D341Med (cell line): ENCODE results near the gene TNNI2.
A peak's percentile ranks its signal among the peaks of the same experiment; 100 is the strongest.

Source experiments
- DNase-seq: peaks from one replicate; pipeline ENCODE4 v3.0.0; 2012; ENCODE audit warnings: low spot score

The TNNI2 gene

DNA sequence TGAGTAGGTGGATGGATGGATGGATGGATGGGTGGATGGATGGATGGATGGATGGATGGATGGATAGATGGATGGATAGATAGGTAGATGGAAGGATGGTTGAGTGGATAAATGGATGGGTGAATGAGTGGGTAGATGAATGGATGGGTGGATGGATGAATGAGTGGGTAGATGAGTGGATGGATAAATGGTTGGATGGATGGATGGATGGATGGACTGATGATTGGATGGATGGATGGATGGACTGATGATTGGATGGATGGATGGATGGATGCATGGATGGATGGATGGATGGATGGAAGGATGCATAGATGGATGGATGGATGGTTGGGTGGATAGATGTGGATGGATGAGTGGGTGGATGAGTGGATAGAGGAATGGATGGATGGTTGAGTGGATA, 17.2 kb upstream of the TNNI2 start:
- no peak for DNase-seq

DNA sequence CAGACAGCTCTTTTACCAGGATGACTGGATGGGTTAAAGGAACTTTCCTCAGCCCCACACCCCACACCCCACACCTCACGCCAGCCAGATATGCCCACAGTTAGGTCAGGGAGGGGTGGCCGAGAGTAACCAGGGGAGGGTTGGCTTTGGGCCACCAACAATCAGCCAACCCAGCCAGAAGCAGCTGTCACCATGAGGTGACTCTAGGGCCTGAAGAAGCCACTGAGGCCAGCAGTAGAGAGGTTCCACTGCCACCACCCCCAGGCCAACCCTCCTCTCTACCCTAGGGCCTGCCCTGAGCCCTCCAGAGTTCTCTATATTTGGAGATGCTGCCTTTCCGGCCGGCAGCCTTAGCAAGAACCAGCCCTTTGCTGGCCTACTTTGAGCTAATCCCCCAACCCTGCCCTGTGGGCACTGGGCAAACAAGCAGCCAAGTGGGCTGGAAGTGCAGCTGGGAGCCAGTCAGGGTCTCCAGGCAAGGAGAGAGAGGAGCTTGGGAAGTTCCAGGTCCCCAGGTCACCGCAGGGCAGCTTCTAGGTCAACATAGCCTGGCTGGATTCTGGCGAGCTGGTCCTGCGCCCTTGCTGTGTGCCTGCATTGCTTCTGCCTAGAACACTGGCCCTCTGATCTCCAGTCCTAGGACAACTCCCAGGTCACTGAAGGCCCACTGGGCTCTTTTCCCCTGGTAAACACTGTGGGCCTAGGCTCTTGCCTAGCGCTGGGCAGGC, 16.0 kb upstream of the TNNI2 start:
- DNase-seq, result no peak

DNA sequence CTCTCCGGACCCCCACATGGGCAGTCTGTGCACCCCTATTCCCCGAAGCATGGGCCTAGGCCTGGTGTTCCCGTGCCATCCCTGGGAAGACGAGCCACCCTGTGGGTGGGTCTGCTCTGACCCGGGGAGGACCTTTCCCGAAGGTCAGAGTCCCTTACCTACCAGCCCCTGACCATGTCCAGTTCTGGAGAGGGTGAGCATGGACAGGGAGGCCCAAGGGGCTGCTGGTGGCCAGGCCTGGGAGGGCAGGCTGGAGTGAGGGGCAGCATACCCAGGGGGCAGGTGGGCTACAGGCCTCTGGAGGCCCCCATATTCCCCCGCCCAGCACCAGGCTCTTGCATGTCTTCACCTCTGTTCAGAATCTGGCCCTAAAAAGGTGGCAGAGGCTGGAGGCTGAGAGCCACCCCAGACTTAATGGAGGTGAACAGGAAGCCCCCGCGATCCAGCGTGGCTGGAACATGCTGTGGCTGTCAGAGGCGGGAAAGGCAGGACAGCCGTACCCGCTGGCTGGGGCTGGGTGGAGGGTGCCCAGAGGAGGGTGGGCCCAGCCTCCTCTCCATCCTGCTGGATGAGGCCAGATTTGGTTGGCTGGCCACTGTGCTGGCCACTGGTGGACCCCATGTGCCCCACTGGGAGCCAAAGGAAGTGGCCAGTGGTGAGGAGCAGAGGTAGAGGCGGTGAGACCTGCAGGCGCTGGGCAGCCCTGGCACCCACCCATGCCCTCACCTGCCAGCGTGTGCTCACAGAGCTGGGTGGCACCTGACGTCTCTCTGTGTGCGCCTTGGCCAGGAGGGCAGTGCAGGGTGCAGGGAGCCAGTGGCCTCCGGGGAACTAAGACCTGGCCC, 15.2 kb upstream of the TNNI2 start:
- DNase-seq, result no peak

DNA sequence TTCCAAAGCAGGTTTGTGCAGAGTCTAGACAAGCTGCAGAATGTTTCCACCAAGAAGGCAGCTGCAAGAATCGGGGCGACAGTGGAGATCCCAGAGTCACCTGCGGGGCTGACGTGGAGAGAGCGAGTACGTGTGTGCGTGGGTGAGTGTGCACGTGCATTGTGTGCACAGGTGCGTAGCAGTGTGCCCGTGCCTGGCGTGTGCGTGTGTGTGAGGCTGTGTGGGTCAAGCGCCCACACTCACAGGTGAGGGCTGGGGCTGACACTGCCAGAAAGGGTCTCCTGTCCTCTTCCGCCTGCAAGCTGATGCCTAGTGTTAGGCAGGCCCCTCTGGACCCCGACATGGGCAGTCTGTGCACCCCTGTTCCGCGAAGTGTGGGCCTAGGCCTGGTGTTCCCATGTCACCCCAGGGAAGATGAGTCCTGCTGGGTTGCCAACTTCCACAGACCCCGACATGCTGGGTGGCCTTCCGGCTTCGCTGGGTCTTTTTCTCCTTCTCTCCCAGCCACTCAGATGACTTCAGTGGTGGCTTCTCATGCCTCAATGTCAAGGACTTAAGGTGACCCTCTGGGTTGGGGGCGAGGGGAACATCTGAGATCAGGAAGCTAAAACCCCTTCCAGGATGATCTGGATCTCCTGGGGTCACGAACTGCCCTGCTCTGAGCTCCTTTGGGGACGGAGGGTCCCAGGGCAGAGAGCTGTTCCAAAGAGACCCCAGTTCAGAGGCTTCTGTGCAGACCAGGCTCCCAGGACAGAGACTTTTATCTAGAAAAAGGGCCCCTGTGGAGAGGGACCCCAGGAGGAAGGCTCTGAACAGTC, 14.4 kb upstream of the TNNI2 start:
- DNase-seq, result no peak

DNA sequence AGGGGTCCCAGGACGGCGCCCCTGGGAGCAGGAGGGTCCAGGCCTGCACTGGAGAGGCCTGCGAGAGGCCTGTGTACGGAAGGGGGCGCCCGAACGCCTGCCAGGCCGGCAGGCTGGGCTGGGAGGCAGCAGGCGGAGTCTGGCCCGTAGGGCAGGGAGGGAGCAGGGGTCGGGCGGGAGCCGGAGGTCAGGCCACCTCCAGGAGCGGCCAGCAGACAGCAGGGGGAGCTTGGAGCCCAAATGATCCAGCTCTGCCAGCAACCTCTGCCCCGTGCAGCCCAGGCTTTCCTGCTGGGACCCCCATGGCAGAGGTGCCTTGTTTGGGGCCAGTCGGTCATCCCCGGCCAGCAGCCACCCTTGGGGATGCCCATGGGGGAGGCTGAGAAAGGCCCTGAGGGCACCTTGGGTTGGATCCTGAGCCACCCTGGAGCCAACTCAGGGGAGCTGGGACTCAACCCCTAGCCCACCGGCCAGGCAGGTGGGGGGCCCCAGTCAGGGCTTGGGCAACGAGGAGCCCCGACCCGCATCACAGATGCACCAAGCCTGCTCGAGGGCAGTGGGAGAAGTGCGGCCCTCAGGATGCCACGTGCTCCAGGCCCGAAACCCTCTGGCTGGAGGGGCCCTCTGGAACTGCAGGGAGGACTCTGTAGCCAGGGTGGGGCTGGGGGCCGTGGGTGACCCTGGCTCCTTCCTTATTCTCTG, 13.6 kb upstream of the TNNI2 start:
- DNase-seq, result peak; percentile 80

DNA sequence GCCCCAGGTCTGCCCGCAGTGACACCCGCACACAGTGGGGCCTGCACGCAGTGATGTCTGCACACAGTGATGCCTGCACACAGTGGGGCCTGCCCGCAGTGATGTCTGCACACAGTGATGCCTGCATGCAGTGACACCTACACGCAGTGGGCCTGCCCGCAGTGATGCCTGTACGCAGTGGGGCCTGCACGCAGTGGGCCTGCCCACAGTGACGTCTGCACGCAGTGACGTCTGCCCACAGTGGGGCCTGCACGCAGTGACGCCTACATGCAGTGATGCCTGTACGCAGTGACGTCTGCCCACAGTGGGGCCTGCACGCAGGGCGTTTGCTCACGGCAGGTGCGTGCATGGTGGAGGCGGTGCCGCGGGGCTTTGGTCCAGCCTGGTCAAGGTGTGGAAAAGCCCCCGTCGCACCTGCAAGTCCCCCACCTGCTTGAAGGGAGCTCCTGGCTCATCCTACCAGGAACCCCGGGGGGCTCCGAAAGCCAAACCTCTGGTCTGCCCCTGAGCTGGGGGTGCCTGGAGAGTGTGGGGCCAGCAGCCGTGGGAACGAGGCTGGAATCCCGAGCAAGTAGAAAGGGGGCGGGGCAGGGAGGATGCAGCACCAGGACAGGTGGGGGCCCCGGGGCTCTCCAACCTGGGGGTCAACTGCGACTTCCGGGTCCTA, 12.9 kb upstream of the TNNI2 start:
- no peak for DNase-seq

DNA sequence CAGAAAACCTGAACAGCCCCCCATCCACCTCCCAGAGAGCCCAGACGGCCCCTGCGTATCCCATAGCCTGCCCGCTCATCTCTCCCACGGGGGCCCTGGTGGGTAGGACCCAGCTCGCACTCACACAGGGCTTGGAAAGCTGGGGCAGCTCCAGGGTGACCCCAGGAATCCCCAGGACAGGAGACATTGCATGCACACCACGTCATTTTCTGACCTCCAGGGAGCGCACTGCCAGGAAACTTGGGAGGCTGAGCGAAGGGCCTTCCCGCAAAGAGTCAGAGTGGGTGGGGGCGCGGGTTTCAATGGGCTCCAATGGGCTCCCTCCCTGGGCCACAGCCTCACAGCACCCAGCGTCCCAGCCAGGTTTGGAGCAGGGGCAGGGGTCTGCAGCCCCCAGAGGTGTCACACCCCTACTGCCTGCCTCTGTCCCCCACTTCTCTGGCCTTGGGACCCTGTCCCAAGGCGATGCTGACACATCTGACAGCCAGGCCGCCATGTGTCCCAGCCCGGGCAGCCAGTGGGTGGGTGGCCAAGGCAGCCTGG, 12.2 kb upstream of the TNNI2 start:
- DNase-seq, result no peak

DNA sequence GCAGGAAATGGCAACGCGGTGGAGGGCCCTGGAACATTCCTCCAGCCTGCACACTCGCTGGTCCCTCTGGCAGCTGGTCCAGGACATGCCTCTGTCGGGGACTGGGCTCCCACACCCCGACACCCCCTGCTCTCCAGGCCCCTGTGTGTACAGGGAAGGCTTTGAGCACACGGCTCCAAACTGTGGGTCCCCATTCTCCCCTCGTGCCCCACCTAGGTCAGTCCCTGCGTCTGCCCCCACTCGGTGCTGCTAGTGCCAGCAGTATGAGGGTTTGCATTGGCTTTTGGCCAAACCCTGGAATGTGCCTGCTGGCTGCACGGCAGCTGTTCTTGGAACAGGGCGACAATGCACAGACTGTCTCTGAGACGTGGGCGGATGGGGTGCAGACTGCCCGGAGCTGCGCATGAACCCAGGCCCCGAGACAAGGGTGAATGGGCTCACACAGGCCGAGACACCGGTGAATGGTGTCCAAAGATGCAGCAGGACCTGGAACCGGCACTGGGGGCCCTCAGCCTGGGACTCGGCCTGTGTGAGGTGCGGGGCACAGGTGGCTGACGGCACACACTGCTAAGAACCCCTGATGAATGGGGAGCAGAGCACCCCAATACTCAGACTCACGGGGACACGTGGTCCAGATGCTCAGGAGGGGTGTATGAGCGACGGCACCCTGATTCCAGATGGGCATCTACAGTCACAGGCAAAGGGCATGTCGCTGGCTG, 11.5 kb upstream of the TNNI2 start:
- DNase-seq, result no peak

DNA sequence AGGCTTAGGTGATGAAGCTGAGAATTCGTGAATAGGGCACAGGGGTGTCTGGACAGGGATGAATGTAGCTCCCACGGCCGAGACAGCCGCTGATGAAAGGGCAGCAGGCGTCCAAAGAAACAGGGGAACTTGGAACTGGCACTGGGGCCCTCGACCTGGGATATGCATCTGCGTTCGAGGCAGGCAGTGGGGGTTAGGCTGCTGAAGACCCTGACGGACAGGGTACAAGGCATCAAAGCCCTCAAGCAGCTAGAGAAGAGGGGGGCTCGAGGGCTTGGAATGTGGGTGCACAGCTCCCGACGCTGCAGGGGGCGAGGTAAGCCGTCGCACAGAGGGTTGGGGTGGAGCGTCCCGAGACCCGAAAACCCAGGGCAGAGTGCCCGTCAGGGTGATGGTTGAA, 10.8 kb upstream of the TNNI2 start:
- DNase-seq, result no peak

DNA sequence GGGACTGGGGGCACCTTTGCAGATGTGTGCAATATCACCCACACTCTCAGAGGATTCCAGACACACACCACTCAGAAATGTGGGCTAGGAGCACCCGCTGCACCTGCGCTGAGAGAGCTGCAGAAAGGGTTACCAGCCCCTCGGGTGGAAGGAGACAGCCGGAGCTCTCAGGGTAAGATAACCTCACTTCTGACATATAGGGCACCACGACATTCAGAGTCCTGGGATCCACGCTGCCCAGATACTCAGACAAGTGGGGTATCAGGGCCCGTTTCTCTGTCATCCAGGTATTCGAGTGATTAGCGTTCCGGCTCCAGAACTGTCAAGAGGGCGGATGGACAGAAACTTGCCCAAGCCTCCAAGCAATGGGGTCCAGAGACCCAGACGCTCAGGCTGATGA, 10.2 kb upstream of the TNNI2 start:
- DNase-seq, result no peak

DNA sequence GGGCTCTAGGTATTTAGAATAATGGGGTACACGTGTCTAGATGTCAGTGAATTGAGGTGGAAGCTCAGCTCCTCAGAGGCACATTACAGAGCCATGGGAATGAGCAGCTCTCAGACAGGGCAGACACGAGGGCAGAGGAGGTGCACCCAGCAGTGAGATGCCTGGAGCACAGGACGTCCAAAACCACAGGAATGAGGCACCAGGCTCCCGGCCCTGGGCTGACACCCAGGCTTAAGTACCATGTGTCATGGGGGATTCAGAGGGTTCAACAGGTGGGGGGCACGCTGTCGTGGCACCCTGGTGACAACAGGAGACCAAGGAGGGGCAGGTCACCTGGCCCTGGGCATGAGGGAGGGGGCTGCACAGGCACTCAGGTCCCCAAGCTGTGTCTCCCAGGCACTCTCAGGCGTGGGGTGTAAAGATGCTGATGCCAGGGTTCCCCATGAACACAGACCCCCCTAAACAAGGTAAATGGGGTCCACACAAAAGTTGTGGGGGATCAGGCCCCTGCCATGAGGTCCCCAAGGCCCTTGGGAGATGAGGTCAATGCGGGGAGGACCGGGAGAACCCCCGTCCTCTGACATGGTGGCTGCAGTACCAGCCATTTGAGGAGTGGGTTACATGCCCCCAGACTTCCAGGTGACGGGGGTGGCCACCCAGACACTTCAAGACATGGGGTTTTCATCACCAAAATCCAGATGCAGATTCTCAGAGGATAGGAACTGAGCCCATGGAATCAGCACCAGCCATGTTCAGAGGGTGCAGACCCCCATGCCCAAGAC, 9.6 kb upstream of the TNNI2 start:
- DNase-seq, result no peak

DNA sequence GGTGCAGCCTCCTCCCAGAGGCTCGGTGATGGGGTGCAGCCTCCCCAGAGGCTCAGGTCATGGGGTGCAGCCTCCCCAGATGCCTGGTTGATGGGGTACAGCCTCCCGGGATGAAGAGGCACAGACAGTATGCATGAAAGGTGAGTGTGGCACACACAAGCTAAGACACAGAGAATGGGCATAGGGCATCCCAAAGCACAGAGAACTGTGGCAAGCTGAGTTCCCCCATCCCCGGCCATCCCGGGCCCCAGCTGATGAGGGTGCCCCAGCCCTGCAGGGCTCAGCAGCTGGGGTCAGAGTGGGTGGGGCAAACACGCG, 8.8 kb upstream of the TNNI2 start:
- DNase-seq, result no peak

DNA sequence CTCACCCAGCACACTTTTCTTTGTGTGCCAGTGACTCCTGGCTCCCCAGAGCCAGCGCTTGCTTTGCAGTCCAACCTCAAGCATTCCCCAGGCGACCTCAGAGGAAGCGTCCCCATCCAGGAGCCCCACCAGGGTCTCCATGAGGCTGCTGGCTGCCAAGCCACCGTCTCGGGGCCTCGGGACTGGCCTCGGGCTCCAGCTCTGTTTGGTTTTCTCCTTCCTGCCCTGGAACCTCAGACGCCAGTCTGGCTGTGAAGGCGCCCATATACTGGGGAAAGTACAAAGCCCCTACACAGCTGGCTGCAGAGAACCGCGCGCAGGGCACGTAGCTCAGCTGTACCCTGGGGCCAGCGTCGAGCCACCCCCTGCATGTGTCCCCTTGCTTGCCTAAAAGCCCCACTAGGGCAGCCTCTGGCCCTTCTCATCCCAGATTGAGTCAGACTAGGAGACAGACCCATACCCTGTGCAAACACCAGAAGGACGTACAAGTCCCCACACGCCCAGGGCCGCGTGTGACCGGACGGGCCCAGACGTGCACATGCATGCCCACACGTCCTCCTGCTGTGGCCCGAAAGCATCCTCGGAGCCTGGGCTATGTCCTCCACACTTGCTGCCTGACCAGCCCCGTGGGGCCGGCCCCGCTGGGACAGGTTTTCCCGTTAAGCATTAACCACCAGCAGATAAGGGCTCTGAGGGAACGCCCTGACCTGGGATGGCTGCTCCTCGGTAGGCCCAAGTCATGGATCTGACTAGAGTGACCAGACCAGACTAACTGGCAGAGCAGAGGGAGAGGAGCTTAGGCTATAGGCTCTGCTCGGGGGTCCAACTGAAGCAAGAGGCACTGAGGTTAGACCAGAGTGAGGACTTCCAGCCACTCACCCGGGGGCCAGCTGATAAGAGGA, 8.2 kb upstream of the TNNI2 start:
- no peak for DNase-seq

DNA sequence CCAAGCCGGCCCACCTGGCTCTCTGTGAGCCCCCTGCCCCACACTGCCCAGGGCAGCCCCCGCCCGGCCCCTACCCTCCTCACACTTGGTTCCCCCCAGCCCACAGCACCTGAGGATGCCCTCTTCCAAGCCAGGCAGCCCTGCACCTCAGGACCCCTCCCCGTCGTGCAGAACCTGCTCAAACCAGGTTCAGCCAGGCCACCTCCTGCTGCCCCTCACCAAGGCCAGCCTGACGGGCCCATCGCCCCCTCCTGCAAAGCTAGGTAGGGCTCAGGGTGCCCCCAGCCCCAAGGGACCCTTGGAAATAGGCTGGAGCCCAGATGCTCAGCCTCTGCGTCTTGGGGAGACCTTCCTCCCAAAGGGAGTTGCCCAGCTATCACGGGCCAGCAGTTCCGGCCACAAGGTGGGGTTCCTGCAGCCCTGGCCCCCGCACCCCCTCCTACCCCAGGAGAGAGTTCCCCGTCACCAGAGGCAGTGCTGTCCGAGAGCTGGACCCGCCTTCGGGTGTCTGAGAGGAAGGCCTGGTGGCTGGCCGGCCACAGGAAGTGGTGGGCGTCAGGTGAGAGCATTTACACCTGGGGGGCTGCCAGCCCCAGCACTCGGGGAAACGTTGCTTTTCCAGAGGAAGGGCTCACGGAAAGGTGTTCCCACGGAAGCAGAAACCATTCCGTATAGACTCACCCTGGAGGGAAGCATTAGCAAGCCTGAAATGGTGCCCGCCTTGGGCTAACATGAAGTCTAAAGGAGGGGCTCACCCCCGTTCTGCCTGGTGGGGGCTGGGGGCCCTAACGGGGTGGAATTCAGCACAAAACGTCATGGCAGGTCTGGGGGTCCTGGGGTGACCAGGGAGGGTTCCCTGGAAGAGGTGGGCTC, 7.2 kb upstream of the TNNI2 start:
- no peak for DNase-seq

DNA sequence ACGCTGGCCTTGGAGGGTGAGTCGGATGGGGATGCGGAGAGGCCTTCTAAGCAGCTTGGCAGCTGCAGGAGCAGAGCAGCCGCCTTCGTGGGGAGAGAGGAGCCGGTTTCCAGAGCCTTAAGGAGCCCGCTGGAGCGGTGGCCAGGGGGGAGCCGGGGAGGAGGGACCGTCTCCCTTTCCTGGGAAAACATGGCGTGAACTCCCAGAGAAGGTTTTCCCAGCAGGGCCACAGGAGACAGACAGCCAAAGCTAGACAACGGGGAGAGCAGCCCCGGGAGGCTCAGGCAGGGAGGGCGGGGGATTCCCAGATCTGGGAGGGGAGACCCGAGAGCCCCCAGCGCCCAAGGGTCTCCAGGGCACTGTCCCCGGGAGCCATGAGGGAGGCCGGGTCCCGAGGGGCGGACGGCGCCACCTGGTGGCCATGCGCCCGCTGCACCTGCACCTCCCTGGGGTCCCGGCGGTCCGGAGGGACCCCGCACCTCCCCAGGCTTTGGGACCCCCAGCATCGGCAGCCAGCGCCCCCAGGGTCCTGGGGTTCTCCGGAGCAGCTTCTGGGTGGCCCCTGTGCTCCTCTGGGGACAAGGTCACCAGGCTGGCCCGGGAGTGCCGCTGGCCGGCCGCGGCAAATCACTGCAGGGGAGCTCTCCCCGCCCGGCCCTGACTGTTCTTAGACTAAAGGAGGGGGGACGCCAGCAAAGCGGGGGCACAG, 6.4 kb upstream of the TNNI2 start:
- peak; percentile 89 for DNase-seq

DNA sequence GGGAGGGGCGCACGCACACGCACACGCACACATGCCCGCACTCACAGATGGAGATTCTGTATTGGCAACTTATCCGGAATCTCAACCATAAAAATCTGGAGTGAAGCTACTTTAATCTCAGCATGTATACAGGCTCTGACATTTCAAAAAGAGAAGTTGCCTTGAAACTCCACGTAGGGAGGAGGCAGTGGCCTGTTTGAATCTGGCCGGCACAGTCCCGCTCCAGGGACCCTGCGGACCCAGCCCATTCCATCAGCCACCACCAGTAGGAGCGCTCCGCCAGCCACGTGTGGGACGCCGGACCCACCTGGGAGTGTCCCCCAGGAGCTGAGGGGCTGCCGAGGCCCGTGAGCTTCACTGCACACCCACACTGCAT, 5.9 kb upstream of the TNNI2 start:
- no peak for DNase-seq

DNA sequence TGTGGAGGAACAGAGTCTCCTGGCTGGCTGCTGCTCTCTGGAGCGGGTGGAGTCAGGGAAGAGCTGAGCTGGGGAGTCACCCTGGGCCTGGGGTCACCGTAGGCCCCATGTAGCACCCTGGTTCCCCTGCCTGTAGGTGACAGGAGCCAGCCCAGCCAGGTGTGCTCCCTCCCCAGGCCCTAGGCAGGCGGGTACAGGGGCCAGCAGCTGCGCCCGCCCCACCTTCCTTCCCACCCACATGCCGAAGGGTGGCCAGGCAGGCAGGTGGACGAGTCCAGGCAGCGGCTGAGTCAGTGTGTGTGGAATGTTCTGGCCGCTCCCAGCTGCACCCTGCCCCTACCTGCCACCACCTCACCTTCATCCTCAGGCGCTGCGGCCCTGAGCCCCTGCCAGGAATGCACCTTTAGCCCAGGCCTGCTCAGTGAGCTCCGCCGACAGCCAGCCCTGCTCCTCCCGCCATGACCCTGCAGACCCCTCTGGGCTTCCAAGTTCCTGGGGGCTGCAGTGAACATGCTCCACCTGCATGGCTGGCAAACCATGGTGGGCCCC, 4.6 kb upstream of the TNNI2 start:
- DNase-seq, result no peak
